Transverse colon (tissue), 4 donors: ENCODE results near the gene SEMA3G.

ENCODE experiments used
- CTCF ChIP-seq, 5 experiments: fragments of 200-600 bp in 3 of 5; fragments of 450-650 bp in 2 of 5; sonication (generic) in 3 of 5; IDR thresholded peaks; 1 replicate in 2 of 5; 2 replicates in 3 of 5; pipeline ENCODE4 v1.5.1; 2016 to 2017; ENCODE audit warnings: antibody characterized with exemption in 5 of 5, inconsistent platforms in 3 of 5, mild to moderate bottlenecking in 2 of 5, moderate library complexity in 1 of 5
- EP300 ChIP-seq: sonication (generic); formaldehyde crosslinking; IDR thresholded peaks from one replicate; pipeline ENCODE4 v1.6.1; 2017; ENCODE audit warnings: antibody characterized with exemption, low read depth
- POLR2A ChIP-seq: fragments of 450-650 bp; IDR thresholded peaks from one replicate; pipeline ENCODE4 v1.6.1; 2016; ENCODE audit warnings: antibody characterized with exemption, mild to moderate bottlenecking, moderate library complexity
- POLR2AphosphoS5 ChIP-seq, 3 donors: sonication (generic); formaldehyde crosslinking; IDR thresholded peaks; one replicate each; pipeline ENCODE4 v1.6.1; 2016; ENCODE audit warnings: antibody characterized with exemption in 3 of 3

- TF ChIP-seq CTCF (IDR thresholded peaks at IDR 0.05) = no peak
- no peak for TF ChIP-seq POLR2A
- no peak for TF ChIP-seq EP300
- TF ChIP-seq POLR2AphosphoS5 (IDR thresholded peaks at IDR 0.05) = no peak
Measured at GRCh38 chr3:52420388-52420787, 24.5 kb downstream of the SEMA3G start.
